ENCODE results near the gene TBC1D24. TPM values are rescaled to one million over a fixed set of nuclear protein-coding genes. Genes with fewer than 3 reads are reported as not detected.
A peak's percentile ranks its signal among the peaks of the same experiment; 100 is the strongest.

TBC1D24 gene
- total RNA-seq, 1 donor, result 11.9 TPM

DNA sequence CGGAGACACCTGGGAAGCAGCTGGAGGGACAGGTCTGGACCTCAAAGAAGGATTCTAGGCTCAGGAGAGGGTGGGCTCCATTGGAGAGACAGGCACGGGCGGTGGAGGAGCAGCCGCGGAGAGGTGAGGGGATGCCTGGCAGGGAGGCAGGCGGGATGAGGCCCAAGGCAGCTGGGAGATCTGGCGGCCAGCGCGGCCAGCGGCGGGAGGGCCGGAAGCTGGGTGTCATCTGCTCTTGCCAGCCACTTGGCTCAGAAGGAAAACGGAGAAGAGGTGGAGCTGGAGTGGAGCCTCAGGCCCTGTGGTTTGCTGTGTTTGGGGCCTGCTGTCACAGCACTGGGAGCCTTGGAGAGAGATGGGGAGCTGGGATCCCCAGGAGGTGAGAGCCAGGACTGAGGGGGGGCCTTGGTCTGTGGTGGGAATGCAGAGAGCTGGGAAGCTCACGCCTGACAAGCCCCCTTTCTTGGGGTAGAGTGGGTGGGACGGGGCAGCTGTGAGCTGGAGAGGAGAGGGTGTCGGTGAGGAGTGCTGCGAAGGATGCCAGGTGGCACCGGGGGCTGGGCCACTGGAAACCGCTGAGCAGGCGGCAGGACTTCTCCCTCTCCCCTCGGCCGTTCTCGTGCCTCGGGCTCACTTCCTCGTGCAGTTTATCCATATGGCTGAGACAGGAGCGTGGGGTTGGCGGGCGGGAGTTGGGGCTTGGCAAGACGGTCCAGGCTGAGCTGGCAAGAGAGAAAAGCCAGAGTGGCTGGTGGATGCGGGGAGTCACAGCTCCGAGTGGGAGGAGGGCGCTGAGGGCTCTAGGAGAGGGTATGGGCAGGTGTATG lies 8.0 kb downstream of the TBC1D24 start:
- H3K4me3 ChIP-seq (ENCODE audit: low read depth, low read length), result peak overlapping the region; percentile 56
- peak; percentile 64 for DNase-seq (ENCODE audit: low read depth)
- TF ChIP-seq, protein P1, sequence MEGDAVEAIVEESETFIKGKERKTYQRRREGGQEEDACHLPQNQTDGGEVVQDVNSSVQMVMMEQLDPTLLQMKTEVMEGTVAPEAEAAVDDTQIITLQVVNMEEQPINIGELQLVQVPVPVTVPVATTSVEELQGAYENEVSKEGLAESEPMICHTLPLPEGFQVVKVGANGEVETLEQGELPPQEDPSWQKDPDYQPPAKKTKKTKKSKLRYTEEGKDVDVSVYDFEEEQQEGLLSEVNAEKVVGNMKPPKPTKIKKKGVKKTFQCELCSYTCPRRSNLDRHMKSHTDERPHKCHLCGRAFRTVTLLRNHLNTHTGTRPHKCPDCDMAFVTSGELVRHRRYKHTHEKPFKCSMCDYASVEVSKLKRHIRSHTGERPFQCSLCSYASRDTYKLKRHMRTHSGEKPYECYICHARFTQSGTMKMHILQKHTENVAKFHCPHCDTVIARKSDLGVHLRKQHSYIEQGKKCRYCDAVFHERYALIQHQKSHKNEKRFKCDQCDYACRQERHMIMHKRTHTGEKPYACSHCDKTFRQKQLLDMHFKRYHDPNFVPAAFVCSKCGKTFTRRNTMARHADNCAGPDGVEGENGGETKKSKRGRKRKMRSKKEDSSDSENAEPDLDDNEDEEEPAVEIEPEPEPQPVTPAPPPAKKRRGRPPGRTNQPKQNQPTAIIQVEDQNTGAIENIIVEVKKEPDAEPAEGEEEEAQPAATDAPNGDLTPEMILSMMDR (IDR thresholded peaks at IDR 0.05; ENCODE audit: insufficient read depth, low read length), result no peak

DNA sequence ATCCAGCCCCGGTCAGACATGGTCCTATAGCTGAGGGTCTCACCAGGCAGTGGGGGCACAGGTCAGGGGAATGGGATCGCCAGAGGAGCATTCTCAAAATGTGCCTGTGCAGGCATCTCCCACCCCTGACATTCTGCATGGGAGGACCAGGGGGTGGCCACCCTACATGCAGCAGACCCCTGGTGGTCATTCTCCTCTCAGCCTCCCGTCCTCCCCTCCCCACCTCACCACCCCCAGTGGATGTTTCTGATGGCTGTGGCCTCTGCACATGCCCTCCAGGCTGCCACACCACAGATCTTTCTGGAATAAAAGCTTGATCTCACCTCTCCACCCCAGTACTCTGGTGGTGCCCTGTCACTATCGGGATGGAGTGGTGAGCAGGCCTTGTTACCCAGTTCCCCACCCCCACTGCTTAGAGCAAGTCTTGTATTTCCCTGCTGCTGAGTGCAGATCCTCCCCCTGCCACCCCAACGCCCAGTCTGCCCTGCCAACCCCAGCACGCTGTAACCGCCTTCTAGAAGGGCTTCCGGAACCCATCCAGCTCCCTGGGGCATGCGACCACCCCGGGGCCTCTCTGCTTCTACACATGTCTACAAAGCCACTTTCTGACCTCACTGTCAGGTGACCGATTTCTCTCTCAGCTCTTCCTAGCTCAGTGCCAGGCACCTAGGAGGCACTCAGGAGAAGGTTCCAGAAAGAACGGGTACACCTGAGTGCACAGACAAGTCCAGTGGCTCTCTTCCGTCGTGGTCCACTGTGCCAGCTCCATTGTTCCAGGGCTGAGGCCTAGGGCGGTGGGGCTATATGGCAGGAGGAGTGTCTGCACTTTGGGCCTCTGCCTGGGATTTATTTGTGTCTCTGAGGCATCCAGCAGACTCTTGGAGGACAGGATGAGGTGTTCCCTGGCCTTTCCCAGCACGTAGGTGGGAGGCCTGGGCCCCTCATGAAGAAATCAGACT lies 9.3 kb downstream of the TBC1D24 start:
- DNase-seq (ENCODE audit: low read depth), result no peak
- H3K4me3 ChIP-seq (ENCODE audit: low read depth, low read length), result no peak overlapping the region
- TF ChIP-seq, protein P1 (IDR thresholded peaks at IDR 0.05; ENCODE audit: insufficient read depth, low read length), result no peak

DNA sequence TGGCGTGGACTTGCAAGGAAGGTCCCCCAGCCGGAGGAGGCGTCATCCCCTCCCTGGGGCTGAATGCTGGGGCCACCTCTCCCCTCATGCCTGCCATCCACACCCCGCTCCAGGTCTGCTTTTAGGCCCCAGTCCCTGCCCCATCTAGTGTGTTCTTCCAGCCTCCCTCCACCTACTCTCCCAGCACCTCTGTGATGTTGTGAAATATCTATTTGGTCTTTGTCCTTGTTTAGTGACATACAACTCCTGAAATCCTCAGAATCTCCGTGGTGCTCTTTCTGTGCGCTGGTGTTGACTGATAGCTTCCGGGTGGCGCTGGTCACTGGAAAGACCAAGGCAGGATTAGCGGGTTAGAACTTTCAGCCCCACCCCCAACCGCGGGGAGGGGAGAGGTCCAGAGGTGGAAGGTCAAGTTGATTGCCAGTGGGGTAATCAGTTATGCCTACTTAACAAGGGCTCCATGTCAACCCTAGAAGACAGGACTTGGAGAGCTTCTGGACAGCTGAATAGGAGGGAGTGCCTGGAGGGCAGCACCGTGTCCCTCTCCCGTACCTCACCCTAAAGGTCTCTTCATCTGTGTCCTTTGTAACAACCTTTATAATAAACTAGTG lies 10.1 kb downstream of the TBC1D24 start:
- no peak for DNase-seq (ENCODE audit: low read depth)
- H3K4me3 ChIP-seq (ENCODE audit: low read depth, low read length), result no peak overlapping the region
- TF ChIP-seq, protein P1 (IDR thresholded peaks at IDR 0.05; ENCODE audit: insufficient read depth, low read length), result no peak

DNA sequence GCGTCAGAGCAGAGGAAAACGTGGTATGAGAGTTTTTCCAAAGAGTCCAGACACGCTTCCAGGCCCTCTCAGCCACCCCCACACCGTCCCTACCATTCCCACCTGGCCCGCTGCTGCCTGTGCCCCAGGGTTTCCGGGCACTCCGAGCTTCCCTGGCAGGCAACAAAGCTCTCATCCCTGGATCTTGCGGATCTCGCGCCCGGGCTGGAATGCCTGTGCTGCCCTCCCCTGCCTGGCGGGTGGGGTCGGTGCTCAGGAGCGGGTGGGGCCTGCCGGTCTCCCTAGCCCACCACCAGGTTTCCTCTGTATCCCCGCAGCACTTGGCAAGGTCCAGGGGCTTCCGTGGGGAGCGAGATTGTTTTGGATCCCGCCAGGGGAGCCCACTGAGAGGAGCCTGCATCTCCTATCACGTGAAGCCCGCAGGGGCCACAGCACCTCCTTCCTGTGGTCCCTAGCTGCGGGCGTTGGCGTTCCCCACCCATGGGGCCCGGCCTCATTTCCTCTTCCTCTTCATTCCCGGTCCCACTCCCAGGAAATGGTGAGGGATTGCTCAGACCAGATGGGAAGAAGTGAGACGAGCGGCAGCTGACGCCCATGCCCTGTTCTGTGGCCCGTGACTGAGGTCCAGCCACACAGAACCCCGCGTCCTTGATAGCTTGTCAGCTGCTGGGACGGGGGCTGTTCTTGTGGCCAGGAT lies 11.0 kb downstream of the TBC1D24 start:
- no peak for DNase-seq (ENCODE audit: low read depth)

DNA sequence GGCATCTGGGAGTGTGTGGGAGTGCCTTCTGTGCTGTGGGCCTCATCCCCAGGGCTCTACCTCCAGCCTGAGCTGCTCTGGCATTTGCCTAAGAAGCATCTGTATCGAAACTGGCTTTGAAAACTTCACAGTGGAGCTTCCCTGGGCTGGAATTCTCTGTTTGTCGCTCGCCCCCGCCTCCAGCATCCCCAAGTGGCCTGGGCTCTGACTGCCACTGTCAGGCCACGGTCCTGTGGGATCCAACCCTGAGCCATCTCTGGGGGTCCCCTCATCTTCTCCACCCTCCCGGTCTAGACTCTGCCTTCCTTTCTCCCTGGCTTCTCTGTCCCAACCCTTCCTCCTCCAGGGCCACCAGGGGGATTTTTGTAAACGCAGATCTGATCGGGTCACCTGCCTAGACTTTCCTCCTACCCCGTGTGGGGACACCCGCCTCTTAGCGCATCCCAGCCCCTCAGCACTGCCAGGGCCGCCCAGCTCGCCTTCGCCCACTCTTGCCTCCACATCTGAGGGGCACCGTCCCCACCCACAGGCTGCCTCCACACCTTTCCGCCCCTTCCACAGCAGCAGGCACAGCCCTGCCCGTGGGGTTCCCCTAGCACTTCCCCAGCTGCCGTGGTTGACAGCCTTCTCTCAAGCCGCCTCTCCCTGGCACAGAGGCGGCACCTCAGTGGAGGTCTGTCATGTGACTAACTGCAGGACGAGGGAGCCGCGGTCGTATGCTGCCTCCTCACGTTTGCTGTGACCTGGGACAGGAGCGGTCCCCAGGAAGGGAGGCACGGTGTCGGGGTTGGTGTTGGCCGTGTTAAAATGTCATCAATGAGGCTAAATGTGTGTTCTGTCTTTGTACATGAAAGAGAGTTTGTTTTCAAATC lies 12.0 kb downstream of the TBC1D24 start:
- TF ChIP-seq, protein P1 (IDR thresholded peaks at IDR 0.05; ENCODE audit: insufficient read depth, low read length), result no peak
- no peak for DNase-seq (ENCODE audit: low read depth)
- H3K4me3 ChIP-seq (ENCODE audit: low read depth, low read length), result no peak overlapping the region

More for the DNA sequence above, 11.0 kb downstream of the TBC1D24 start:
- TF ChIP-seq, protein P1 (IDR thresholded peaks at IDR 0.05; ENCODE audit: insufficient read depth, low read length), result no peak
- no peak overlapping the region for H3K4me3 ChIP-seq (ENCODE audit: low read depth, low read length)
